Loucy (cell line): Measurements from ENCODE around the gene TMEM158.

Experiments used
- H2AFZ ChIP-seq: fragments of 200-600 bp; sonication (generic); 2 replicates; pipeline ENCODE4 v1.6.0; 2016; ENCODE audit warnings: antibody characterized with exemption, mild to moderate bottlenecking, low read length, moderate library complexity
- H3F3A ChIP-seq: fragments of 200-600 bp; 2 replicates; pipeline ENCODE4 v1.6.0; 2016; ENCODE audit warnings: antibody characterized with exemption, low read depth, mild to moderate bottlenecking
- H3K27me3 ChIP-seq: fragments of 200-600 bp; sonication (generic); 2 replicates; pipeline ENCODE4 v1.6.1; 2014; ENCODE audit warnings: low read length, mild to moderate bottlenecking; ENCODE audit not compliant: insufficient read depth, poor library complexity, severe bottlenecking
- H3K36me3 ChIP-seq: fragments of 200-600 bp; sonication (generic); 2 replicates; pipeline ENCODE4 v1.6.1; 2016; ENCODE audit warnings: low read length; ENCODE audit not compliant: insufficient read depth
- H3K4me1 ChIP-seq: fragments of 200-600 bp; sonication (generic); 2 replicates; pipeline ENCODE4 v1.5.1; 2014; ENCODE audit warnings: low read length, mild to moderate bottlenecking; ENCODE audit not compliant: insufficient read depth, poor library complexity, severe bottlenecking
- H3K4me2 ChIP-seq: fragments of 200-600 bp; sonication (generic); 2 replicates; pipeline ENCODE4 v1.6.0; 2014; ENCODE audit warnings: antibody characterized with exemption, low read length, low read depth, mild to moderate bottlenecking; ENCODE audit not compliant: poor library complexity, severe bottlenecking
- H3K4me3 ChIP-seq: fragments of 200-600 bp; sonication (generic); 2 replicates; pipeline ENCODE4 v1.5.1; 2014; ENCODE audit warnings: low read length, mild to moderate bottlenecking, mixed read lengths; ENCODE audit not compliant: poor library complexity, severe bottlenecking
- H3K79me2 ChIP-seq: fragments of 200-600 bp; sonication (generic); 2 replicates; pipeline ENCODE4 v1.6.1; 2014; ENCODE audit warnings: low read length; ENCODE audit not compliant: insufficient read depth
- H3K9ac ChIP-seq: fragments of 200-600 bp; sonication (generic); 2 replicates; pipeline ENCODE4 v1.6.0; 2014; ENCODE audit warnings: mild to moderate bottlenecking, low read depth, low read length, moderate library complexity; ENCODE audit not compliant: poor library complexity, severe bottlenecking
- H3K9me2 ChIP-seq: fragments of 200-600 bp; sonication (generic); replicated peaks from 2 replicates; pipeline ENCODE4 v1.6.1; 2016; ENCODE audit warnings: low read depth, low read length, mixed read lengths
- H3K9me3 ChIP-seq: fragments of 200-600 bp; sonication (generic); 2 replicates; pipeline ENCODE4 v1.6.1; 2014; ENCODE audit warnings: mild to moderate bottlenecking, antibody characterized with exemption, low read length, low read depth; ENCODE audit not compliant: insufficient read depth
- H4K20me1 ChIP-seq: fragments of 200-600 bp; sonication (generic); 2 replicates; pipeline ENCODE4 v1.6.0; 2014; ENCODE audit warnings: antibody characterized with exemption, low read length, mild to moderate bottlenecking; ENCODE audit not compliant: insufficient read depth, poor library complexity, severe bottlenecking
- EZH2phosphoT487 ChIP-seq: fragments of 200-600 bp; IDR thresholded peaks from 2 replicates; pipeline ENCODE4 v1.6.1; 2018; ENCODE audit warnings: antibody characterized with exemption, mild to moderate bottlenecking, moderate library complexity, borderline replicate concordance
- TF ChIP-seq, protein P1 (sequence below): fragments of 200-600 bp; sonication (generic); conservative IDR thresholded peaks from 2 replicates; pipeline ENCODE4 v1.5.1; 2014; ENCODE audit warnings: mild to moderate bottlenecking, antibody characterized with exemption, low read length

Gene TMEM158

DNA sequence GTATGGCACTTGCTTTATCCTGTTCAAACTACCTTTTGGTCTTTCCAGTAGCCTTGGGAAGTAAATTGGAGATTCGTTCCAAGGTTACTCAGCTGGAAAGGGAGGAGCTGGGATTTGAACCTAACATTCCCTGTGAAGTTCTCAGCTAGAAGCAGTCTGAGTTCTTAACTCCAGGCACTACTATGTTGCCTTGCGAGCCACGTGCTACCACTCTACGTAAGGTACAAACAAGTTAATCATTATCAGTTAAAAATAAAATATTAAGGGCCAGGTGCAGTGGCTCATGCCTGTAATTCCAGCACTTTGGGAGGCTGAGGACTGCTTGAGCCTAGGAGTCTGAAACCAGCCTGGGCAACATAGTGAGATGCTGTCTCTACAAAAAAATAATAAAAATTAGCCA, 49.2 kb downstream of the TMEM158 start:
- Histone ChIP-seq H3K9ac (no peak overlapping the region), H3K9me2 (no peaks in the 10 kb centered on the region), H3F3A (no peaks in the 10 kb centered on the region), H3K4me2 (no peak overlapping the region), H3K27me3 (no peaks in the 10 kb centered on the region), H2AFZ (no peak overlapping the region), H3K4me3 (no peak overlapping the region), H3K9me3 (no peaks in the 10 kb centered on the region), H3K36me3 (no peaks in the 10 kb centered on the region), H3K4me1 (peaks cover 8% of the 10 kb centered on the region), H3K79me2 (no peaks in the 10 kb centered on the region), H4K20me1 (no peaks in the 10 kb centered on the region)
- TF ChIP-seq, protein P1, sequence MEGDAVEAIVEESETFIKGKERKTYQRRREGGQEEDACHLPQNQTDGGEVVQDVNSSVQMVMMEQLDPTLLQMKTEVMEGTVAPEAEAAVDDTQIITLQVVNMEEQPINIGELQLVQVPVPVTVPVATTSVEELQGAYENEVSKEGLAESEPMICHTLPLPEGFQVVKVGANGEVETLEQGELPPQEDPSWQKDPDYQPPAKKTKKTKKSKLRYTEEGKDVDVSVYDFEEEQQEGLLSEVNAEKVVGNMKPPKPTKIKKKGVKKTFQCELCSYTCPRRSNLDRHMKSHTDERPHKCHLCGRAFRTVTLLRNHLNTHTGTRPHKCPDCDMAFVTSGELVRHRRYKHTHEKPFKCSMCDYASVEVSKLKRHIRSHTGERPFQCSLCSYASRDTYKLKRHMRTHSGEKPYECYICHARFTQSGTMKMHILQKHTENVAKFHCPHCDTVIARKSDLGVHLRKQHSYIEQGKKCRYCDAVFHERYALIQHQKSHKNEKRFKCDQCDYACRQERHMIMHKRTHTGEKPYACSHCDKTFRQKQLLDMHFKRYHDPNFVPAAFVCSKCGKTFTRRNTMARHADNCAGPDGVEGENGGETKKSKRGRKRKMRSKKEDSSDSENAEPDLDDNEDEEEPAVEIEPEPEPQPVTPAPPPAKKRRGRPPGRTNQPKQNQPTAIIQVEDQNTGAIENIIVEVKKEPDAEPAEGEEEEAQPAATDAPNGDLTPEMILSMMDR = no peak
- no peak for TF ChIP-seq EZH2phosphoT487
